Measurements from ENCODE around the gene PTCD1. TPM values are rescaled to one million over a fixed set of nuclear protein-coding genes. Genes with fewer than 3 reads are reported as not detected.

PTCD1 gene
- total and polyA plus RNA-seq, 9 of the 15 experiments (the other 6 are each of a cell fraction or from before 2014, with no cell fraction given): 0.46 to 17.1 (median 6.2) TPM

GRCh38 chr7:99407872-99408378 is 30.7 kb downstream of the PTCD1 start (continued):
- no peak for TF ChIP-seq GTF2A2 (tag; IDR thresholded peaks at IDR 0.05)
- TF ChIP-seq SIRT6 (IDR thresholded peaks at IDR 0.05; ENCODE audit: low read depth, low read length): no peak
- no peak for TF ChIP-seq U2AF1 (optimal IDR thresholded peaks at IDR 0.05; ENCODE audit: low read depth, low read length)
- TF ChIP-seq TFE3 (CRISPR knock-in tag; IDR thresholded peaks at IDR 0.05): no peak
- peak; percentile 46; the same call in 1 of the 2 replicates for TF ChIP-seq E2F3 (CRISPR knock-in tag; IDR thresholded peaks at IDR 0.05)
- no peak for TF ChIP-seq CTCFL (IDR thresholded peaks at IDR 0.05; ENCODE audit: borderline replicate concordance, insufficient read depth, low read depth, low read length, poor library complexity, severe bottlenecking)
- TF ChIP-seq KLF13 (tag; IDR thresholded peaks at IDR 0.05; ENCODE audit: borderline replicate concordance, low read depth): no peak
- TF ChIP-seq ARID3A (IDR thresholded peaks at IDR 0.05; ENCODE audit: borderline replicate concordance, low read depth, low read length): no peak
- TF ChIP-seq ZNF3 (CRISPR knock-in tag; IDR thresholded peaks at IDR 0.05): no peak
- no peak for TF ChIP-seq MTA3 (IDR thresholded peaks at IDR 0.05; ENCODE audit: borderline replicate concordance)
- no peak for TF ChIP-seq ZNF347 (CRISPR knock-in tag; IDR thresholded peaks at IDR 0.05; ENCODE audit: low read depth)
- no peak for TF ChIP-seq MEF2D (tag; conservative IDR thresholded peaks at IDR 0.05; ENCODE audit: low read depth)
- TF ChIP-seq RBM15 (IDR thresholded peaks at IDR 0.05; ENCODE audit: insufficient read depth, low read length): no peak
- no peak; a peak in 1 of 4 replicates for TF ChIP-seq MNT (conservative IDR thresholded peaks at IDR 0.05)
- TF ChIP-seq IRF9 (tag; IDR thresholded peaks at IDR 0.05): no peak
- TF ChIP-seq SLC30A9 (CRISPR knock-in tag; IDR thresholded peaks at IDR 0.05): no peak
- TF ChIP-seq ZEB2 (IDR thresholded peaks at IDR 0.05): no peak
- TF ChIP-seq ZFP91 (CRISPR knock-in tag; IDR thresholded peaks at IDR 0.05): no peak
